ENCODE data around the gene WNT7B.

WNT7B gene

GRCh38 chr22:45996241-45997076, 19.5 kb upstream of the WNT7B start:
- Histone ChIP-seq H3K36me3 (replicated peaks) (no peaks in the 10 kb centered on the region), H3K9me3 (no peaks in the 10 kb centered on the region), H3K4me1 (peaks cover 6% of the 10 kb centered on the region), H3K4me3 (no peak overlapping the region), H3K27me3 (ENCODE audit: low read depth) (no peaks in the 10 kb centered on the region)
- in situ Hi-C loops (cut with MboI; ENCODE audit: low sequenced_read_pairs): loop anchor here (10.0 kb wide), 2 partner anchors 328 to 538 kb away; partner anchors contain the start of gene CELSR1
- no peak for DNase-seq (ENCODE audit: low spot score in 2 of 2)

- peaks cover 6% of the 10 kb centered on the region for H3K4me1 ChIP-seq
- no peaks in the 10 kb centered on the region for H3K27me3 ChIP-seq (ENCODE audit: low read depth)
These were observed 18.6 kb upstream of the WNT7B start for GRCh38 chr22:45995405-45996101.

GRCh38 chr22:45994491-45995404, 17.8 kb upstream of the WNT7B start:
- Histone ChIP-seq H3K36me3 (replicated peaks) (no peaks in the 10 kb centered on the region), H3K4me3 (no peak overlapping the region), H3K27me3 (ENCODE audit: low read depth) (no peaks in the 10 kb centered on the region), H3K4me1 (peaks cover 6% of the 10 kb centered on the region), H3K9me3 (no peaks in the 10 kb centered on the region)
- peak; percentile 47 to 93 for DNase-seq (ENCODE audit: low spot score in 2 of 2)
- in situ Hi-C loops (cut with MboI; ENCODE audit: low sequenced_read_pairs): loop anchor here (10.0 kb wide), 2 partner anchors 330 to 540 kb away; partner anchors contain the start of gene CELSR1

More at GRCh38 chr22:45995405-45996101, 18.6 kb upstream of the WNT7B start:
- H3K36me3 ChIP-seq (replicated peaks): no peaks in the 10 kb centered on the region
- DNase-seq (ENCODE audit: low spot score in 2 of 2): no peak
- H3K4me3 ChIP-seq: no peak overlapping the region
- no peaks in the 10 kb centered on the region for H3K9me3 ChIP-seq
- in situ Hi-C loops (cut with MboI; ENCODE audit: low sequenced_read_pairs): loop anchor here (10.0 kb wide), 2 partner anchors 329 to 539 kb away; partner anchors contain the start of gene CELSR1

GRCh38 chr22:45993841-45994240, 16.9 kb upstream of the WNT7B start:
- Histone ChIP-seq H3K4me1 (peaks cover 6% of the 10 kb centered on the region), H3K27me3 (ENCODE audit: low read depth) (no peaks in the 10 kb centered on the region), H3K36me3 (replicated peaks) (no peaks in the 10 kb centered on the region), H3K9me3 (no peaks in the 10 kb centered on the region), H3K4me3 (no peak overlapping the region)
- no peak for DNase-seq (ENCODE audit: low spot score in 2 of 2)
- in situ Hi-C loops (cut with MboI; ENCODE audit: low sequenced_read_pairs): loop anchor here (10.0 kb wide), 2 partner anchors 331 to 541 kb away; partner anchors contain the start of gene CELSR1

- Histone ChIP-seq H3K36me3 (replicated peaks) (no peaks in the 10 kb centered on the region), H3K9me3 (no peaks in the 10 kb centered on the region), H3K4me3 (no peak overlapping the region), H3K27me3 (ENCODE audit: low read depth) (no peaks in the 10 kb centered on the region), H3K4me1 (peaks cover 6% of the 10 kb centered on the region)
- DNase-seq (ENCODE audit: low spot score in 2 of 2): no peak
- in situ Hi-C loops (cut with MboI; ENCODE audit: low sequenced_read_pairs): loop anchor here (10.0 kb wide), 2 partner anchors 332 to 542 kb away; partner anchors contain the start of gene CELSR1
These were observed 16.3 kb upstream of the WNT7B start for GRCh38 chr22:45993143-45993692.

GRCh38 chr22:45992737-45993136, 15.8 kb upstream of the WNT7B start:
- no peak for DNase-seq (ENCODE audit: low spot score in 2 of 2)
- peaks cover 6% of the 10 kb centered on the region for H3K4me1 ChIP-seq
- no peak overlapping the region for H3K4me3 ChIP-seq
- no peaks in the 10 kb centered on the region for H3K27me3 ChIP-seq (ENCODE audit: low read depth)
- H3K9me3 ChIP-seq: no peaks in the 10 kb centered on the region
- no peaks in the 10 kb centered on the region for H3K36me3 ChIP-seq (replicated peaks)
- in situ Hi-C loops (cut with MboI; ENCODE audit: low sequenced_read_pairs): loop anchor here (10.0 kb wide), 2 partner anchors 332 to 542 kb away; partner anchors contain the start of gene CELSR1

GRCh38 chr22:45991098-45991497, 14.1 kb upstream of the WNT7B start:
- H3K36me3 ChIP-seq (replicated peaks): no peaks in the 10 kb centered on the region
- no peaks in the 10 kb centered on the region for H3K27me3 ChIP-seq (ENCODE audit: low read depth)
- in situ Hi-C loops (cut with MboI; ENCODE audit: low sequenced_read_pairs): loop anchor here (10.0 kb wide), 2 partner anchors 334 to 544 kb away; partner anchors contain the start of gene CELSR1
- H3K9me3 ChIP-seq: no peaks in the 10 kb centered on the region
- DNase-seq (ENCODE audit: low spot score in 2 of 2): no peak
- no peak overlapping the region for H3K4me3 ChIP-seq
- no peaks in the 10 kb centered on the region for H3K4me1 ChIP-seq

- Histone ChIP-seq H3K4me1 (no peaks in the 10 kb centered on the region), H3K9me3 (no peaks in the 10 kb centered on the region), H3K4me3 (no peak overlapping the region), H3K27me3 (ENCODE audit: low read depth) (no peaks in the 10 kb centered on the region), H3K36me3 (replicated peaks) (no peaks in the 10 kb centered on the region)
- in situ Hi-C loops (cut with MboI; ENCODE audit: low sequenced_read_pairs): no loop called here
- no peak for DNase-seq (ENCODE audit: low spot score in 2 of 2)
These were observed 10.3 kb upstream of the WNT7B start for GRCh38 chr22:45987136-45987861.

GRCh38 chr22:45984316-45984916, 7.5 kb upstream of the WNT7B start:
- DNase-seq (ENCODE audit: low spot score in 2 of 2): no peak
- Histone ChIP-seq H3K9me3 (no peaks in the 10 kb centered on the region), H3K27me3 (ENCODE audit: low read depth) (no peaks in the 10 kb centered on the region), H3K4me1 (no peaks in the 10 kb centered on the region), H3K36me3 (replicated peaks) (no peaks in the 10 kb centered on the region), H3K4me3 (no peak overlapping the region)
- in situ Hi-C loops (cut with MboI; ENCODE audit: low sequenced_read_pairs): no loop called here

GRCh38 chr22:45983797-45984196, 6.8 kb upstream of the WNT7B start:
- no peaks in the 10 kb centered on the region for H3K4me1 ChIP-seq
- H3K4me3 ChIP-seq: no peak overlapping the region
- no peaks in the 10 kb centered on the region for H3K27me3 ChIP-seq (ENCODE audit: low read depth)
- DNase-seq (ENCODE audit: low spot score in 2 of 2): no peak
- H3K36me3 ChIP-seq (replicated peaks): no peaks in the 10 kb centered on the region
- in situ Hi-C loops (cut with MboI; ENCODE audit: low sequenced_read_pairs): no loop called here
- no peaks in the 10 kb centered on the region for H3K9me3 ChIP-seq

GRCh38 chr22:45980761-45981160, 3.8 kb upstream of the WNT7B start:
- in situ Hi-C loops (cut with MboI; ENCODE audit: low sequenced_read_pairs): no loop called here
- no peak for DNase-seq (ENCODE audit: low spot score in 2 of 2)
- Histone ChIP-seq H3K27me3 (ENCODE audit: low read depth) (peaks cover 17% of the 10 kb centered on the region), H3K4me1 (no peaks in the 10 kb centered on the region), H3K36me3 (replicated peaks) (no peaks in the 10 kb centered on the region), H3K4me3 (no peak overlapping the region), H3K9me3 (no peaks in the 10 kb centered on the region)

- in situ Hi-C loops (cut with MboI; ENCODE audit: low sequenced_read_pairs): no loop called here
- no peaks in the 10 kb centered on the region for H3K4me1 ChIP-seq
- no peak for DNase-seq (ENCODE audit: low spot score in 2 of 2)
- H3K4me3 ChIP-seq: no peak overlapping the region
- no peaks in the 10 kb centered on the region for H3K36me3 ChIP-seq (replicated peaks)
- H3K9me3 ChIP-seq: no peaks in the 10 kb centered on the region
- peaks cover 20% of the 10 kb centered on the region for H3K27me3 ChIP-seq (ENCODE audit: low read depth)
These were observed 3.3 kb upstream of the WNT7B start for GRCh38 chr22:45980268-45980570.
